K562 (cell line): ENCODE measurements around the gene HCRTR1. TPM values are rescaled to one million over a fixed set of nuclear protein-coding genes. Genes with fewer than 3 reads are reported as not detected.

ENCODE experiments used
- ARNT ChIP-seq, 2 experiments: fragments of 450-650 bp; IDR thresholded peaks; 2 replicates each; pipeline ENCODE4 v1.6.1; 2016; ENCODE audit warnings: mild to moderate bottlenecking in 1 of 2
- ATF7 ChIP-seq: fragments of 450-650 bp; IDR thresholded peaks from 2 replicates; pipeline ENCODE4 v1.7.1; 2014; ENCODE audit warnings: mild to moderate bottlenecking, moderate library complexity
- BHLHE40 ChIP-seq: IDR thresholded peaks from 2 replicates; pipeline ENCODE4 v1.6.1; 2011; ENCODE audit warnings: low read length, improper control_type of control experiment
- E4F1 ChIP-seq: fragments of 250-450 bp; sonication (Bioruptor Pico); IDR thresholded peaks from 2 replicates; pipeline ENCODE4 v1.5.0; 2021; ENCODE audit warnings: mild to moderate bottlenecking, borderline replicate concordance
- EHMT2 ChIP-seq: fragments of 450-650 bp; IDR thresholded peaks from 2 replicates; pipeline ENCODE4 v1.6.1; 2018; ENCODE audit warnings: antibody characterized with exemption
- IRF9 ChIP-seq: fragments of 450-650 bp; IDR thresholded peaks from 2 replicates; pipeline ENCODE4 v1.6.1; 2016; ENCODE audit warnings: missing biosample characterization, missing genetic modification characterization
- LARP7 ChIP-seq: fragments of 450-650 bp; IDR thresholded peaks from 2 replicates; pipeline ENCODE4 v1.6.1; 2016
- PBX2 ChIP-seq, 2 experiments: IDR thresholded peaks in 1 of 2; conservative IDR thresholded peaks in 1 of 2; 2 replicates each; pipeline ENCODE4 v1.6.1; 2016; ENCODE audit warnings: low read depth in 2 of 2, mild to moderate bottlenecking in 1 of 2, missing compliant biosample characterization in 1 of 2, missing genetic modification characterization in 1 of 2, moderate library complexity in 1 of 2
- POLR2A ChIP-seq: fragments of 450-650 bp; conservative IDR thresholded peaks from 2 replicates; pipeline ENCODE4 v1.6.1; 2016
- POLR2B ChIP-seq: fragments of 450-650 bp; IDR thresholded peaks from 2 replicates; pipeline ENCODE4 v1.6.1; 2018; ENCODE audit warnings: low read depth; ENCODE audit not compliant: partially characterized antibody
- RFX5 ChIP-seq: IDR thresholded peaks from 2 replicates; pipeline ENCODE4 v1.6.1; 2011; ENCODE audit warnings: low read depth, mild to moderate bottlenecking, improper control_type of control experiment, low read length
- SIRT6 ChIP-seq: IDR thresholded peaks from one replicate; pipeline ENCODE4 v1.6.1; 2012; ENCODE audit warnings: low read depth, mild to moderate bottlenecking, control low read depth, inconsistent platforms, low read length, moderate library complexity
- SNIP1 ChIP-seq: fragments of 450-650 bp; IDR thresholded peaks from 2 replicates; pipeline ENCODE4 v1.7.1; 2017; ENCODE audit warnings: low read depth, mild to moderate bottlenecking
- SRF ChIP-seq, 2 experiments: fragments of 250-450, 450-650 bp in 1 of 2; sonication (Bioruptor Pico) in 1 of 2; sonication (generic) in 1 of 2; formaldehyde crosslinking; IDR thresholded peaks; 2 replicates each; pipeline versions ENCODE4 v1.5.0 to v1.5.1; 2020 to 2022; ENCODE audit warnings: mild to moderate bottlenecking in 1 of 2, missing genetic modification reagents in 1 of 2
- TAF9B ChIP-seq: fragments of 450-650 bp; IDR thresholded peaks from 2 replicates; pipeline ENCODE4 v1.6.1; 2018; ENCODE audit warnings: mild to moderate bottlenecking; ENCODE audit not compliant: partially characterized antibody
- TSHZ1 ChIP-seq: fragments of 250-450 bp; sonication (Bioruptor Pico); IDR thresholded peaks from 2 replicates; pipeline ENCODE4 v1.4.0; 2020; ENCODE audit warnings: mild to moderate bottlenecking, moderate library complexity
- ZNF175 ChIP-seq: fragments of 200-800 bp; sonication (Bioruptor generic); IDR thresholded peaks from 2 replicates; pipeline ENCODE4 v1.6.1; 2016; ENCODE audit warnings: low read depth, mild to moderate bottlenecking, missing genetic modification characterization, missing compliant biosample characterization
- polyA plus RNA-seq, 8 experiments: library from polyadenylated mRNA; depleted of rRNA in 4 of 8; stranded (reverse) in 5 of 8; unstranded in 3 of 8; fragments of >200 nt; fragmentation: Nextera tagmentation in 2 of 8; fragmentation: Illumina TruSeq in 1 of 8; extraction: Ambion mirVana in 2 of 8; extraction: Trizol in 1 of 8; gene quantifications; 2 replicates each; pipeline versions ENCODE4 v1.2.1 to v1.2.3, GENCODE V29; 2011 to 2014; ENCODE audit warnings: inconsistent platforms in 1 of 8, missing spikeins in 1 of 8
- total RNA-seq, 7 experiments: library from RNA; depleted of rRNA in 6 of 7; stranded (reverse); fragments of >200 nt in 6 of 7; fragmentation: Illumina TruSeq in 2 of 7; extraction: Trizol in 2 of 7; gene quantifications; 2 replicates each; pipeline versions ENCODE4 v1.2.1 to v1.2.3, GENCODE V29; 2011 to 2021; ENCODE audit warnings: low replicate concordance in 1 of 7

The HCRTR1 gene
- total and polyA plus RNA-seq, 9 of the 15 experiments (the other 6 are each of a cell fraction or from before 2014, with no cell fraction given): not detected

- TF ChIP-seq SNIP1: no peak
- TF ChIP-seq EHMT2: no peak
- TF ChIP-seq ZNF175: no peak
- no peak for TF ChIP-seq PBX2 (CRISPR knock-in tag; IDR thresholded peaks at IDR 0.05; ENCODE audit: low read depth)
- TF ChIP-seq PBX2 (tag; conservative IDR thresholded peaks at IDR 0.05; ENCODE audit: low read depth): no peak
- TF ChIP-seq E4F1 (CRISPR knock-in tag): no peak
- TF ChIP-seq LARP7: no peak
- TF ChIP-seq TSHZ1 (CRISPR knock-in tag): no peak
- TF ChIP-seq POLR2B: no peak
- no peak for TF ChIP-seq TAF9B
- no peak for TF ChIP-seq SIRT6
- no peak for TF ChIP-seq ATF7
- TF ChIP-seq SRF (CRISPR knock-in tag; IDR thresholded peaks at IDR 0.05): no peak
- TF ChIP-seq BHLHE40: peak; percentile 75
- TF ChIP-seq ARNT (IDR thresholded peaks at IDR 0.05): no peak
- TF ChIP-seq IRF9: no peak
- no peak for TF ChIP-seq RFX5
- no peak for TF ChIP-seq POLR2A
These were observed 42.6 kb upstream of the HCRTR1 start (continued) for GRCh38 chr1:31574749-31575368.
